ENCODE data around the gene LPIN3.

Gene LPIN3

GRCh38 chr20:41320441-41320840 lies 20.2 kb upstream of the LPIN3 start:
- DNase-seq (ENCODE audit: low read depth): no peak

GRCh38 chr20:41320976-41321375 lies 19.6 kb upstream of the LPIN3 start:
- no peak for DNase-seq (ENCODE audit: low read depth)

DNA sequence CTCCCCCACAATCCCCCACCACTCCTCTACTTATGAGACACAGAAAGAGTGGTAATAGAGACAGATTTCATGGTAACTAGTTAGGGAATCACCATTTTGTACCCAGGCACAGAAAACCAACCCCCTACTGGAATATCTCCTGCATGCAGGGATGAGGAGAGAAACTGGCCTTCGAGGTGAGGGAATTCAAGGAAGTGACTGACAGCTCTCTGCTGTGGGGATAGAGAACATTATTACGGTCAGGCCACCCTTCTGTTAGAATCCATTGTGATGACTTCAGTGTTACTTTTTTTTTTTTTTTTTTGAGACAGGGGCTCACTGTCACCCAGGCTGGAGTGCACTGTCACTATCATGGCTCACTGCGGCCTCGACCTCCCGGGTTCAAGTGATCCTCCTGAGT lies 13.4 kb upstream of the LPIN3 start:
- no peak for DNase-seq (ENCODE audit: low read depth)

DNA sequence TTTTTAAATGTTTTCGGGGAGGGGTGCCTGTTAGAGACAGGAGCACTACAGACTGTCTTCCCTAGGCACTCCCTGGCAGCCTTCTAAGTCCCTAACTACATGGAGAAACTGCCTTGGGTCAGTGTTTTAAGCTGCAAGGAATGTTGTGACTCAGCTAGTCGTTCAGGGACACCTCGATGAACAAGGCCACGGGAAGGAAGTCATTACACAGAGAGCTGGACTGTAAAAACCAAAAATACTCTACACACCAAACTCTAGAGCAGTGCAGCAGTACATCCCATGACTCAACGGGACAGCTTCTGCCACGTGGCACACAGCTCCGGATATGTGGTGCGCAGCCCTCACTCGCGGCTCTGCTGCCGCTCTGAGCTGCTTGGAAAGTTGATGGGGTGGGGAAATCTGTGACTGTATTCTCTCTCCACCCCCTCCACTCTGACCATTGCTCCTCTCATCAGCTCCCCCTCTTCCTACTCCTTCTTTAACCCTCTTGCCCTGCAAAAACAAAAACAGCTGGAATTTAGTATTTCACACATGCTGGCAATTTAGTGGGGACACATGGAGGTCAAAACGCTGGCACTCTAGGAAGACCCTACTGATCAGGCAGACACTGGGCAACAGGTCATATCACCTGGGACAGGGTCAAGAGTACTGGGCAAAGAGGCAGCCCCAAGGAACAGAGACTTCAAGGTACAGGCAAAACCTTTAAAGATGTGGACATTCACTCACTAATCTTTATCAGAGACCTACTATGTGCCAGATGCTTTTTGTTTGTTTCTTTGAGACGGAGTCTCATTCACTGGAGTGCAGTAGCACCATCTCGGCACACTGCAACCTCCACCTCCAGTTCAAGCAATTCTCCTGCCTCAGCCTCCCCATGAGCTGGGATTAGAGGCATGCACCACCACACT lies 10.9 kb upstream of the LPIN3 start:
- peak; percentile 35 for DNase-seq (ENCODE audit: low read depth)

DNA sequence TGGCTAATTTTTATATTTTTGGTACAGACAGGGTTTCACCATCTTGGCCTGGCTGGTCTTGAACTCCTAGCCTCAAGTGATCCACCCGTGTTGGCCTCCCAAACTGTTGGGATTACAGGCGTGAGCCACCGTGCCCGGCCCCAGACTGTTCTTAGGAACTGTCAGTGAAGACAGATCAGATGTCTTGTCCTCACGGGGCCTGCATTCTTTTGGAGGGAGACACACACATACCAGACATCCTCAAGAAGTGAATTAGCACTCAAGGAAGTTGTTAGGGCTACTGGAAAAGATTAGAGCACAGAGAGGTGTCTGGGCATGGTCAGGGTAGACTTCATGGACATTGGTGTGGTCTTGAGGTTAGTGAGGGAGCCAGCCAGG lies 10.3 kb upstream of the LPIN3 start:
- DNase-seq (ENCODE audit: low read depth): no peak

DNA sequence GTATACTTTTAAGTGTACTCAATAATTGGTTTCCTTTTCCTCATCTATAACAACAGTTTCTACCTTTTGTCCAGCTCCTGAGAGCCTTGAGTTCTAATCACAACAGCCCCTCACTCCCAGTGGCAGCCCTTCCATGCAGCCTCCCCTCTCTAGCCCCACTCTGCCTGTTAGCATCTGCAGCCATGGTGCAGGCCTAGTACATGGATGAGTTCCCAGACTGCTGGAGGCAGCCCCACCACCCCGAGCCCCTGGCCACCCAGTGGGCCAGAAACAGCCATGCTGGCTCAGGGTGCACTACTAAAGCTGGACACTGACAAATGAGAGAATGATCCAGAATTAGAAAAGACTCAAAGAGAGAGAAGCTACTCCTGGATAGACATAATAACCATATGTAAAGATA lies 9.7 kb upstream of the LPIN3 start:
- no peak for DNase-seq (ENCODE audit: low read depth)

DNA sequence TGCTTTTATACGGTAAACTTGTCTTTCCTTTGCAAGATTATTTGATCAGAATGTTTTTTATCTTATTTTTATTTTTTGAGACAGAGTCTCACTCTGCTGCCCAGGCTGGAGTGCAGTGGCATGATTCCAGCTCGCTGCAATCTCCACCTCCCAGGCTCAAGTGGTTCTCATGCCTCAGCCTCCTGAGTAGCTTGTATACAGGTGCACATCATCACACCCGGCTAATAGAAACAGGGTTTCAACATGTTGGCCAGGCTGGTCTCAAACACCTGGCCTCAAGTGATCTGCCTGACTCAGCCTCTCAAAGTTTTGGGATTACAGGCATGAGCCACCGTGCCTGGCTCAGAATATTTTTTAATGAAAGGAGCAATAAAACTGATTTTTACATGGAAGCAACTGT lies 8.9 kb upstream of the LPIN3 start:
- no peak for DNase-seq (ENCODE audit: low read depth)

- no peak for DNase-seq (ENCODE audit: low read depth)
These were observed 6.6 kb upstream of the LPIN3 start for GRCh38 chr20:41334036-41334435.

GRCh38 chr20:41334443-41335421 lies 5.9 kb upstream of the LPIN3 start:
- DNase-seq (ENCODE audit: low read depth): no peak

DNA sequence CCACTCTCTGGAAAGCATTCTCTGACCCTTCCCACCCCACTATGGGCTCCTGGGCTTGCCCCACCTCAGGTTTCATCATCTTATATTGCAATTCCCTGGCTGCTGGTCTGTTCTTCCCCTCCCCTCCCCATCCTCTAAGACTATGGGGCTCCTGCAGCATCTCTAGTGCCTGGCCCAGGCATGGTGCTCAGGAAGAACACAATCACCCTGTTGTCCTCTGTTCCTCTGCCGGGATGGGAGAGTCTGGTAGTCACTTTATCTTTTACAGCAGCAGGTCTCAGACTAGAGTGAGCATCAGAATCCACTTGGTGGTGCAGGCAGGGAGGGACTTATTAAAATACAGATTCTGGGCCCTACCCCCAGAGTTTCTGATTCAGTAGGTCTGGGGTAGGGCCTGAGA lies 5.0 kb upstream of the LPIN3 start:
- no peak for DNase-seq (ENCODE audit: low read depth)

- no peak for DNase-seq (ENCODE audit: low read depth)
These were observed 3.7 kb upstream of the LPIN3 start for GRCh38 chr20:41336711-41337492.

GRCh38 chr20:41339957-41340326 lies 679 bp upstream of the LPIN3 start:
- DNase-seq (ENCODE audit: low read depth): peak; percentile 69

- DNase-seq (ENCODE audit: low read depth): no peak
These were observed 2.1 kb downstream of the LPIN3 start for GRCh38 chr20:41342474-41343464.

DNA sequence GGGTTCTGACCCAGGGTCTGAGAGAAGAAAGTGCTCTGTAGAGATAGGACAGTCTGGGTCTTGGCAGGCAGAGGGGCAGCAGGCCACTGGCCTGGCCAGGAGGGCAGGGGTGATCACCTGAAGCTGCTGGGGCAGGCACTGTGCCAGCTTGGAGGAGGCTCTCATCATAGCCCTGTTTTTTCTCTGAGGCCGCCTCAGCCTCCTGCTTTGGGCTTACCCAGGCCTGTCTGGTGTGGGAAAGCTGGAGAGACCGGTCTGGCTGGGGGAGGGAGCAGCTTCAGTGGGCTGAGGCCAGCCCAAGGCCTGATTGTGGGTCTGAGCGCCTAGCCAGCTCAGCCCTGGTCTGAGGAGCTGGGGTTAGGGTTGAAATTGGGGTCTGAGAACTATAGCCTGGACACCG lies 3.9 kb downstream of the LPIN3 start:
- no peak for DNase-seq (ENCODE audit: low read depth)

DNA sequence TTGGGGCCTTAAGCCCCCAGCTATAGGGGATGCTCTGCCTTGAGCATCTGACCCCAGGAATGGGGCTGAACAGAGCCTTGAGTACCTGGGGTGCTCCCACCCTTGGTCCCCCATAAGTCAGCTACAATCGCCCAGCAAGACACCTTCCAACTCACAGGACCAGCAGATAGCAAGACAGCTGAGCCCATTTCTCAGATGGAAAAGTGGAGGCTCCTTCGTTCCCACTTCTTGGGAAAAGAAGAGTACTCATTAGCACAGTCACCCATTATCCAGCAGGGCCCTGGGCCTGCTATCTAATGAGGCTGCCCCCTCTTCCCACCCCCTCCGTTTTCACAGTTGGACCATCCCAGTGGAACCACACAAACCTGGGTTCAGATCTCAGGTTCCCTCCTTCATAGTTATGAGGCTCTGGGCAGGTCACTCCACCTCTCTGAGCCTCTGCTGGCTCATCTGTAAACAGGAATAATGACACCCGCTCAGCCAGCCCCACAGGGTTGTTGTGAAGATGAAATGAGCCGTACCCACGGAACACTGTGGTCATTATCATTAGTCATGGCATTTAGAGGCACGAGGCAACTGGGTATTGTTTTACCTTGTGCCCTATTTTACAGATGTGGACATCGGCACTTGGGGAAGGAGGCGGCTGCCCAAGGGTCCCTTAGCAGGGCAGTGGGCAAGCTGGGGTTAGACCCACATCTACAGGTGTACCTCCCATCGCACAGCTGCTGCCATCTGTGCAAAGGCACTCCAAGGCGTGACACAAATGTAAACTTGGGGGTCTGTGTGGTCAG lies 4.5 kb downstream of the LPIN3 start:
- DNase-seq (ENCODE audit: low read depth): no peak

DNA sequence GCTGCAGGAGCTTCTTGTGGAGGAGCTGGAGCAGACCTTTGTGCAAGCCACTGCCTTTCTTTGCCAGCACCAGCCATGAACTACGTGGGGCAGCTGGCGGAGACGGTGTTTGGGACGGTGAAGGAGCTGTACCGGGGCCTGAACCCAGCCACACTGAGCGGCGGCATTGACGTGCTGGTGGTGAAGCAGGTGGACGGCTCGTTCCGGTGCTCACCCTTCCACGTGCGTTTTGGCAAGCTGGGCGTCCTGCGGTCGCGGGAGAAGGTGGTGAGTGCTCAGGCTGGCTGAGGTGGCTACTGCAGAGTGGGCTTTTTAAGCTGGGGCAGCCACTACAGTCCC lies 5.1 kb downstream of the LPIN3 start:
- no peak for DNase-seq (ENCODE audit: low read depth)

- DNase-seq (ENCODE audit: low read depth): no peak
These were observed 7.2 kb downstream of the LPIN3 start for GRCh38 chr20:41347523-41348429.

- DNase-seq (ENCODE audit: low read depth): no peak
These were observed 8.0 kb downstream of the LPIN3 start for GRCh38 chr20:41348430-41349172.
